ENCODE results near the gene FAM168A. TPM values are rescaled to one million over a fixed set of nuclear protein-coding genes. Genes with fewer than 3 reads are reported as not detected.

FAM168A gene
- total and polyA plus RNA-seq, 2 experiments from 2014 or later, result 6.3 to 24.5 TPM

- no peaks in the 10 kb centered on the region for H4K20me1 ChIP-seq (ENCODE audit: insufficient read depth, poor library complexity, severe bottlenecking)
- H2AFZ ChIP-seq, result no peak overlapping the region
- no peaks in the 10 kb centered on the region for H3K36me3 ChIP-seq (replicated peaks; ENCODE audit: insufficient read depth, low read depth)
- no peak for DNase-seq (ENCODE audit: low spot score)
- peaks cover 46% of the 10 kb centered on the region for H3K79me2 ChIP-seq
- H3K4me1 ChIP-seq (ENCODE audit: insufficient read depth), result no peaks in the 10 kb centered on the region
- no peak overlapping the region for H3K4me3 ChIP-seq
- H3K9me3 ChIP-seq (ENCODE audit: low read depth), result no peaks in the 10 kb centered on the region
- H3K9me2 ChIP-seq (replicated peaks; ENCODE audit: insufficient read depth), result no peaks in the 10 kb centered on the region
- H3K27me3 ChIP-seq, result no peaks in the 10 kb centered on the region
- TF ChIP-seq EZH2phosphoT487 (IDR thresholded peaks at IDR 0.05; ENCODE audit: low read depth, severe bottlenecking, unreplicated experiment) (no peak), CTCF (IDR thresholded peaks at IDR 0.05; ENCODE audit: poor library complexity) (no peak), EZH2 (IDR thresholded peaks at IDR 0.05; ENCODE audit: borderline replicate concordance) (no peak)
- no peak overlapping the region for H3K4me2 ChIP-seq
- no peak overlapping the region for H3K27ac ChIP-seq
Measured at GRCh38 chr11:73559743-73560142, 38.2 kb downstream of the FAM168A start.

- no peaks in the 10 kb centered on the region for H3K36me3 ChIP-seq (replicated peaks; ENCODE audit: insufficient read depth, low read depth)
- no peaks in the 10 kb centered on the region for H4K20me1 ChIP-seq (ENCODE audit: insufficient read depth, poor library complexity, severe bottlenecking)
- H2AFZ ChIP-seq, result no peak overlapping the region
- WGBS (ENCODE audit: low lambda C conversion rate, missing lambda C conversion rate), result 94% methylated on average over 3 of the region's 3 CpGs
- TF ChIP-seq EZH2phosphoT487 (IDR thresholded peaks at IDR 0.05; ENCODE audit: low read depth, severe bottlenecking, unreplicated experiment), result no peak
- no peak for TF ChIP-seq CTCF (IDR thresholded peaks at IDR 0.05; ENCODE audit: poor library complexity)
- TF ChIP-seq EZH2 (IDR thresholded peaks at IDR 0.05; ENCODE audit: borderline replicate concordance), result no peak
- H3K4me1 ChIP-seq (ENCODE audit: insufficient read depth), result no peaks in the 10 kb centered on the region
- H3K79me2 ChIP-seq, result peaks cover 38% of the 10 kb centered on the region
- no peaks in the 10 kb centered on the region for H3K27me3 ChIP-seq
- no peak overlapping the region for H3K27ac ChIP-seq
- DNase-seq (ENCODE audit: low spot score), result no peak
- no peak overlapping the region for H3K4me2 ChIP-seq
- no peak overlapping the region for H3K4me3 ChIP-seq
- H3K9me3 ChIP-seq (ENCODE audit: low read depth), result no peaks in the 10 kb centered on the region
- H3K9me2 ChIP-seq (replicated peaks; ENCODE audit: insufficient read depth), result no peaks in the 10 kb centered on the region
Measured at GRCh38 chr11:73556966-73557365, 40.9 kb downstream of the FAM168A start.

GRCh38 chr11:73555615-73556014, 42.3 kb downstream of the FAM168A start:
- Histone ChIP-seq H3K4me3 (no peak overlapping the region), H3K4me1 (ENCODE audit: insufficient read depth) (no peaks in the 10 kb centered on the region), H2AFZ (no peak overlapping the region), H3K4me2 (no peak overlapping the region), H3K36me3 (replicated peaks; ENCODE audit: insufficient read depth, low read depth) (no peaks in the 10 kb centered on the region), H3K27me3 (no peaks in the 10 kb centered on the region), H3K79me2 (peaks cover 33% of the 10 kb centered on the region), H3K27ac (no peak overlapping the region), H3K9me2 (replicated peaks; ENCODE audit: insufficient read depth) (no peaks in the 10 kb centered on the region), H3K9me3 (ENCODE audit: low read depth) (no peaks in the 10 kb centered on the region), H4K20me1 (ENCODE audit: insufficient read depth, poor library complexity, severe bottlenecking) (no peaks in the 10 kb centered on the region)
- DNase-seq (ENCODE audit: low spot score), result no peak
- TF ChIP-seq EZH2 (IDR thresholded peaks at IDR 0.05; ENCODE audit: borderline replicate concordance) (no peak), CTCF (IDR thresholded peaks at IDR 0.05; ENCODE audit: poor library complexity) (no peak), EZH2phosphoT487 (IDR thresholded peaks at IDR 0.05; ENCODE audit: low read depth, severe bottlenecking, unreplicated experiment) (no peak)
- WGBS (ENCODE audit: low lambda C conversion rate, missing lambda C conversion rate), result 98% methylated on average over 3 of the region's 3 CpGs
